Left lung (tissue), 10 donors: ENCODE results near the gene TMPRSS7. TPM values are rescaled to one million over a fixed set of nuclear protein-coding genes. Genes with fewer than 3 reads are reported as not detected.
A peak's percentile ranks its signal among the peaks of the same experiment; 100 is the strongest.

Experiments
- ATAC-seq: fragments of 200-7000 bp; cut with Tn5 transposase; one replicate; pipeline ENCODE4 v1.9.1; 2020; ENCODE audit warnings: moderate library complexity
- DNase-seq, 4 donors: peaks; one replicate each; pipeline ENCODE4 v3.0.0-alpha.2; 2013 to 2020
- H3K27ac ChIP-seq, 2 donors: fragments of 200-600 bp; sonication (generic) in 1 of 2; one replicate each; pipeline versions ENCODE4 v1.5.0 to v1.8.0; 2020 to 2021
- H3K27me3 ChIP-seq, 2 donors: fragments of 200-600 bp; sonication (generic) in 1 of 2; one replicate each; pipeline versions ENCODE4 v1.5.0 to v1.8.0; 2020 to 2021
- H3K36me3 ChIP-seq, 2 donors: fragments of 200-600 bp; sonication (generic) in 1 of 2; one replicate each; pipeline versions ENCODE4 v1.5.0 to v1.8.0; 2020 to 2021
- H3K4me1 ChIP-seq, 2 donors: fragments of 200-600 bp; one replicate each; pipeline ENCODE4 v1.8.0; 2021
- H3K4me3 ChIP-seq, 2 donors: fragments of 200-600 bp; sonication (generic) in 1 of 2; one replicate each; pipeline versions ENCODE4 v1.5.0 to v1.8.0; 2020 to 2021; ENCODE audit warnings: mild to moderate bottlenecking in 1 of 2
- H3K9me3 ChIP-seq, 2 donors: fragments of 200-600 bp; sonication (generic) in 1 of 2; one replicate each; pipeline versions ENCODE4 v1.5.0 to v1.8.0; 2020 to 2021
- CTCF ChIP-seq, 2 donors: fragments of 200-600 bp; sonication (generic) in 1 of 2; IDR thresholded peaks; one replicate each; pipeline versions ENCODE4 v1.5.0 to v1.8.0; 2021; ENCODE audit warnings: antibody characterized with exemption in 2 of 2
- intact Hi-C, 2 donors: fragments of 100-400 bp; cut with DNase I; formaldehyde crosslinking; loops; one replicate each; pipeline versions ENCODE4 v1.11.2 to v1.14.2; 2022
- polyA plus RNA-seq, 6 donors: library from polyadenylated mRNA; unstranded; fragments of 120-200 nt; gene quantifications; one replicate each; pipeline ENCODE4 v1.2.1, GENCODE V29; 2013; ENCODE audit not compliant: insufficient read length in 6 of 6
- total RNA-seq, 2 donors: library from RNA; stranded (reverse); fragmentation: NEBNext Ultra II Directional; extraction: Animal tissue kit (Norgen Biotek cat#: 25700); gene quantifications; one replicate each; pipeline ENCODE4 v1.2.1, GENCODE V29; 2021
- donor health status: DM: no; HTN: yes; CAD: no.
- donor health status: DM: no; HTN: no; CAD: no.

The TMPRSS7 gene
- total and polyA plus RNA-seq, 8 donors = 0.06 to 0.17 (median 0.08) TPM; not detected in 4

- intact Hi-C loops = no loop called here
- Histone ChIP-seq H3K27me3 (no peaks in the 10 kb centered on the region), H3K4me3 (no peak overlapping the region), H3K27ac (no peak overlapping the region), H3K4me1 (no peaks in the 10 kb centered on the region), H3K9me3 (no peaks in the 10 kb centered on the region), H3K36me3 (no peaks in the 10 kb centered on the region)
- DNase-seq (no peak), ATAC-seq (no peak)
- no peak for TF ChIP-seq CTCF (IDR thresholded peaks at IDR 0.05)
Observed at GRCh38 chr3:112109322-112109721, 74.8 kb downstream of the TMPRSS7 start.

GRCh38 chr3:112111785-112112402, 77.4 kb downstream of the TMPRSS7 start:
- peak; percentile 96 for ATAC-seq
- Histone ChIP-seq H3K36me3 (no peaks in the 10 kb centered on the region), H3K9me3 (no peaks in the 10 kb centered on the region), H3K4me3 (no peak overlapping the region), H3K4me1 (no peaks in the 10 kb centered on the region), H3K27me3 (no peaks in the 10 kb centered on the region), H3K27ac (no peak overlapping the region)
- DNase-seq = peak in 1 of 4 donors; percentile 38
- intact Hi-C loops = no loop called here
- TF ChIP-seq CTCF (IDR thresholded peaks at IDR 0.05) = peak; percentile 53 to 55

GRCh38 chr3:112114576-112115160, 80.1 kb downstream of the TMPRSS7 start:
- H3K9me3 ChIP-seq = no peaks in the 10 kb centered on the region
- no peak for TF ChIP-seq CTCF (IDR thresholded peaks at IDR 0.05)

GRCh38 chr3:112115161-112115739, 80.7 kb downstream of the TMPRSS7 start:
- ATAC-seq = no peak
- intact Hi-C loops = no loop called here

More at GRCh38 chr3:112114576-112115160, 80.1 kb downstream of the TMPRSS7 start:
- Histone ChIP-seq H3K27ac (no peak overlapping the region), H3K27me3 (no peaks in the 10 kb centered on the region), H3K36me3 (no peaks in the 10 kb centered on the region), H3K4me3 (no peak overlapping the region), H3K4me1 (peaks cover 0 to 5% of the 10 kb centered on the region in 2 donors)
- DNase-seq = no peak
- intact Hi-C loops = no loop called here
- no peak for ATAC-seq

More at GRCh38 chr3:112115161-112115739, 80.7 kb downstream of the TMPRSS7 start:
- H3K4me3 ChIP-seq = no peak overlapping the region
- no peak for TF ChIP-seq CTCF (IDR thresholded peaks at IDR 0.05)
- peaks cover 0 to 5% of the 10 kb centered on the region in 2 donors for H3K4me1 ChIP-seq
- H3K27ac ChIP-seq = no peak overlapping the region
- no peaks in the 10 kb centered on the region for H3K36me3 ChIP-seq
- H3K9me3 ChIP-seq = no peaks in the 10 kb centered on the region
- no peak for DNase-seq
- no peaks in the 10 kb centered on the region for H3K27me3 ChIP-seq
